ENCODE data around the gene LZTS3. TPM values are rescaled to one million over a fixed set of nuclear protein-coding genes. Genes with fewer than 3 reads are reported as not detected.
A peak's percentile ranks its signal among the peaks of the same experiment; 100 is the strongest.

The LZTS3 gene
- total and polyA plus RNA-seq, 2 of the 13 experiments (the other 11 are each of a cell fraction or from before 2014, with no cell fraction given), result 10.1 to 31.3 TPM

- TF ChIP-seq ZNF800 (CRISPR knock-in tag; IDR thresholded peaks at IDR 0.05), result no peak; the same call in 1 of the 2 replicates
- no peak for TF ChIP-seq IRF2 (CRISPR knock-in tag; IDR thresholded peaks at IDR 0.05)
- no peak for TF ChIP-seq SMAD9 (CRISPR knock-in tag; IDR thresholded peaks at IDR 0.05)
- no peak; the same call in 1 of the 2 replicates for TF ChIP-seq NFYB (CRISPR knock-in tag; IDR thresholded peaks at IDR 0.05)
- TF ChIP-seq GLI4 (CRISPR knock-in tag; IDR thresholded peaks at IDR 0.05; ENCODE audit: borderline replicate concordance), result 0 out of 2 replicates have a peak, but pooled peaks have one; percentile 67
- TF ChIP-seq ZBTB20 (CRISPR knock-in tag; IDR thresholded peaks at IDR 0.05; ENCODE audit: borderline replicate concordance, low read depth), result peak; percentile 67; the same call in 1 of the 2 replicates
- TF ChIP-seq EHMT2 (IDR thresholded peaks at IDR 0.05; ENCODE audit: borderline replicate concordance, low read depth, low read length), result no peak
- TF ChIP-seq ZNF615 (CRISPR knock-in tag; IDR thresholded peaks at IDR 0.05; ENCODE audit: borderline replicate concordance), result no peak
- no peak for TF ChIP-seq HMG20B (CRISPR knock-in tag; conservative IDR thresholded peaks at IDR 0.05)
- TF ChIP-seq HES4 (CRISPR knock-in tag; IDR thresholded peaks at IDR 0.05; ENCODE audit: borderline replicate concordance), result no peak; the same call in 1 of the 2 replicates
- TF ChIP-seq ATF1 (CRISPR knock-in tag; IDR thresholded peaks at IDR 0.05), result no peak
- peak; percentile 40; the same call in 1 of the 2 replicates for TF ChIP-seq TFDP2 (CRISPR knock-in tag; IDR thresholded peaks at IDR 0.05)
- TF ChIP-seq ZNF136 (CRISPR knock-in tag; IDR thresholded peaks at IDR 0.05; ENCODE audit: low read depth), result no peak
- no peak for TF ChIP-seq KLF16 (CRISPR knock-in tag; IDR thresholded peaks at IDR 0.05)
- no peak for TF ChIP-seq ZBTB49 (CRISPR knock-in tag; IDR thresholded peaks at IDR 0.05; ENCODE audit: borderline replicate concordance)
- peak; percentile 2 for TF ChIP-seq FOXP4 (CRISPR knock-in tag; IDR thresholded peaks at IDR 0.05)
- peak; percentile 42; the same call in 1 of the 2 replicates for TF ChIP-seq PATZ1 (CRISPR knock-in tag; IDR thresholded peaks at IDR 0.05)
- TF ChIP-seq HHEX (CRISPR knock-in tag; IDR thresholded peaks at IDR 0.05), result no peak
- TF ChIP-seq ZNF44 (CRISPR knock-in tag; IDR thresholded peaks at IDR 0.05), result no peak
Measured at GRCh38 chr20:3203315-3204123, 30.2 kb upstream of the LZTS3 start (continued).
